Liver (tissue), 3 donors: ENCODE results near the gene PGGHG.

Experiments used
- ATF3 ChIP-seq: IDR thresholded peaks from 2 replicates; pipeline ENCODE4 v1.6.1; 2016; ENCODE audit warnings: antibody characterized with exemption
- CTCF ChIP-seq: fragments of 150-350 bp; IDR thresholded peaks from 2 replicates; pipeline ENCODE4 v1.5.1; 2017; ENCODE audit warnings: improper control_type of control experiment, low read depth, low read length; ENCODE audit not compliant: missing input control
- EGR1 ChIP-seq, 2 donors: IDR thresholded peaks; 2 replicates each; pipeline ENCODE4 v1.6.1; 2016 to 2018; ENCODE audit warnings: antibody characterized with exemption in 2 of 2, low read depth in 2 of 2
- FOXA1 ChIP-seq: IDR thresholded peaks from 2 replicates; pipeline ENCODE4 v1.6.1; 2016; ENCODE audit warnings: antibody characterized with exemption
- GABPA ChIP-seq, 2 donors: IDR thresholded peaks in 1 of 2; conservative IDR thresholded peaks in 1 of 2; 2 replicates each; pipeline ENCODE4 v1.6.1; 2016; ENCODE audit warnings: antibody characterized with exemption in 2 of 2, mild to moderate bottlenecking in 1 of 2, moderate library complexity in 1 of 2
- JUND ChIP-seq, 2 donors: IDR thresholded peaks; 2 replicates each; pipeline ENCODE4 v1.6.1; 2016; ENCODE audit warnings: antibody characterized with exemption in 2 of 2
- MAX ChIP-seq: IDR thresholded peaks from 2 replicates; pipeline ENCODE4 v1.6.1; 2016; ENCODE audit warnings: antibody characterized with exemption
- RAD21 ChIP-seq, 2 donors: IDR thresholded peaks; 2 replicates each; pipeline ENCODE4 v1.6.1; 2016; ENCODE audit warnings: antibody characterized with exemption in 2 of 2, mild to moderate bottlenecking in 2 of 2
- REST ChIP-seq: IDR thresholded peaks from 2 replicates; pipeline ENCODE4 v1.6.1; 2016; ENCODE audit warnings: antibody characterized with exemption, mild to moderate bottlenecking
- RXRA ChIP-seq, 2 donors: IDR thresholded peaks; 2 replicates each; pipeline ENCODE4 v1.6.1; 2017 to 2018; ENCODE audit warnings: antibody characterized with exemption in 2 of 2, mild to moderate bottlenecking in 1 of 2
- SP1 ChIP-seq: IDR thresholded peaks from 2 replicates; pipeline ENCODE4 v1.6.1; 2018; ENCODE audit warnings: antibody characterized with exemption, mild to moderate bottlenecking
- TAF1 ChIP-seq: conservative IDR thresholded peaks from 2 replicates; pipeline ENCODE4 v1.6.1; 2016; ENCODE audit warnings: antibody characterized with exemption, mild to moderate bottlenecking
- YY1 ChIP-seq: IDR thresholded peaks from 2 replicates; pipeline ENCODE4 v1.6.1; 2016; ENCODE audit warnings: antibody characterized with exemption, mild to moderate bottlenecking
- donor health status: healthy.
- donor health status: healthy.

GRCh38 chr11:340539-341512, 51.9 kb downstream of the PGGHG start:
- TF ChIP-seq SP1 (no peak), CTCF (no peak), RAD21 (IDR thresholded peaks at IDR 0.05) (no peak), GABPA (IDR thresholded peaks at IDR 0.05 in 1 of 2, conservative IDR thresholded peaks at IDR 0.05 in 1 of 2) (no peak), MAX (no peak), REST (no peak), TAF1 (no peak), YY1 (no peak), RXRA (IDR thresholded peaks at IDR 0.05) (no peak), ATF3 (no peak), FOXA1 (no peak), JUND (IDR thresholded peaks at IDR 0.05) (no peak), EGR1 (IDR thresholded peaks at IDR 0.05; ENCODE audit: low read depth in 2 of 2) (no peak)
